Mesenchymal stem cell (in vitro differentiated cells and primary cell): ENCODE results near the gene SMG5.
A peak's percentile ranks its signal among the peaks of the same experiment; 100 is the strongest.
"Not testable (repeated sequence)": the region's sequence is repeated elsewhere in the genome, so short reads cannot be mapped to it uniquely, and the experiment has no call there.

Source experiments
- DNase-seq: peaks from one replicate; pipeline ENCODE4 v3.0.0-alpha.2; 2013
- H2AFZ ChIP-seq: one replicate; pipeline ENCODE4 v1.6.1; 2013; ENCODE audit warnings: low read depth, mild to moderate bottlenecking, control low read depth, inconsistent platforms, low read length, moderate library complexity
- H2AK5ac ChIP-seq: 2 replicates; pipeline ENCODE4 v1.6.1; 2013; ENCODE audit warnings: low read length, moderate library complexity, mild to moderate bottlenecking, inconsistent platforms; ENCODE audit not compliant: severe bottlenecking
- H2BK120ac ChIP-seq: one replicate; pipeline ENCODE4 v1.6.1; 2013; ENCODE audit warnings: low read depth, mild to moderate bottlenecking, inconsistent platforms, low read length, moderate library complexity
- H2BK12ac ChIP-seq, 2 experiments: one replicate each; pipeline ENCODE4 v1.6.1; 2013; ENCODE audit warnings: inconsistent platforms in 2 of 2, low read length in 2 of 2, mild to moderate bottlenecking in 2 of 2, moderate library complexity in 2 of 2, control low read depth in 1 of 2
- H2BK15ac ChIP-seq: one replicate; pipeline ENCODE4 v1.6.1; 2013; ENCODE audit warnings: mild to moderate bottlenecking, low read depth, inconsistent platforms; ENCODE audit not compliant: poor library complexity, severe bottlenecking
- H2BK5ac ChIP-seq: 2 replicates; pipeline ENCODE4 v1.6.1; 2013; ENCODE audit warnings: low read depth, mild to moderate bottlenecking, low read length, control low read depth, inconsistent platforms; ENCODE audit not compliant: poor library complexity, severe bottlenecking
- H3K14ac ChIP-seq, 2 experiments: one replicate each; pipeline ENCODE4 v1.6.1; 2013; ENCODE audit warnings: inconsistent platforms in 2 of 2, low read length in 2 of 2, control low read depth in 1 of 2, mild to moderate bottlenecking in 1 of 2, moderate library complexity in 1 of 2
- H3K18ac ChIP-seq, 2 experiments: one replicate each; pipeline ENCODE4 v1.6.1; 2013; ENCODE audit warnings: inconsistent platforms in 2 of 2, low read length in 2 of 2, control low read depth in 1 of 2, low read depth in 1 of 2, mild to moderate bottlenecking in 1 of 2
- H3K23ac ChIP-seq, 2 experiments: one replicate each; pipeline ENCODE4 v1.6.1; 2013; ENCODE audit warnings: inconsistent platforms in 2 of 2, low read length in 2 of 2, mild to moderate bottlenecking in 2 of 2, moderate library complexity in 2 of 2, control low read depth in 1 of 2
- H3K27ac ChIP-seq: 2 replicates; pipeline ENCODE4 v1.5.1; 2013; ENCODE audit warnings: mild to moderate bottlenecking, moderate library complexity, low read length, control low read depth, inconsistent platforms; ENCODE audit not compliant: poor library complexity, severe bottlenecking
- H3K27me3 ChIP-seq, 2 experiments: 2 replicates each; pipeline versions ENCODE4 v1.6.1 to v1.7.0; 2013; ENCODE audit warnings: low read length in 2 of 2, mild to moderate bottlenecking in 2 of 2, moderate library complexity in 2 of 2, control low read depth in 1 of 2, inconsistent platforms in 1 of 2; ENCODE audit not compliant: control insufficient read depth in 1 of 2, insufficient read depth in 1 of 2
- H3K36me3 ChIP-seq, 2 experiments: 2 replicates each; pipeline versions ENCODE4 v1.6.1 to v1.7.0; 2013; ENCODE audit warnings: low read length in 2 of 2, control low read depth in 1 of 2, inconsistent platforms in 1 of 2, low read depth in 1 of 2, mild to moderate bottlenecking in 1 of 2; ENCODE audit not compliant: insufficient read depth in 2 of 2, control insufficient read depth in 1 of 2
- H3K4ac ChIP-seq, 2 experiments: one replicate each; pipeline ENCODE4 v1.6.1; 2013; ENCODE audit warnings: inconsistent platforms in 2 of 2, low read length in 2 of 2, mild to moderate bottlenecking in 2 of 2, moderate library complexity in 2 of 2, control low read depth in 1 of 2, low read depth in 1 of 2
- H3K4me1 ChIP-seq: 2 replicates; pipeline ENCODE4 v1.6.1; 2013; ENCODE audit warnings: low read depth, low read length, control low read depth; ENCODE audit not compliant: control insufficient read depth, insufficient read depth
- H3K4me2 ChIP-seq: 2 replicates; pipeline ENCODE4 v1.6.1; 2013; ENCODE audit warnings: low read length, mild to moderate bottlenecking, inconsistent platforms; ENCODE audit not compliant: poor library complexity, severe bottlenecking
- H3K4me3 ChIP-seq, 2 experiments: 2 replicates each; pipeline versions ENCODE4 v1.5.1 to v1.7.0; 2013; ENCODE audit warnings: low read length in 2 of 2, mild to moderate bottlenecking in 2 of 2, control low read depth in 1 of 2, low read depth in 1 of 2; ENCODE audit not compliant: insufficient read depth in 1 of 2
- H3K79me1 ChIP-seq: replicated peaks from 2 replicates; pipeline ENCODE4 v1.6.1; 2013; ENCODE audit warnings: mild to moderate bottlenecking, control low read depth, low read length, inconsistent platforms; ENCODE audit not compliant: poor library complexity, severe bottlenecking
- H3K9ac ChIP-seq: 2 replicates; pipeline ENCODE4 v1.7.0; 2013; ENCODE audit warnings: mild to moderate bottlenecking, low read length, moderate library complexity
- H3K9me3 ChIP-seq: 2 replicates; pipeline ENCODE4 v1.7.0; 2013; ENCODE audit warnings: mild to moderate bottlenecking, low read length; ENCODE audit not compliant: control insufficient read depth
- H4K8ac ChIP-seq: one replicate; pipeline ENCODE4 v1.6.1; 2013; ENCODE audit warnings: inconsistent platforms, mild to moderate bottlenecking, low read length, moderate library complexity
- H4K91ac ChIP-seq: one replicate; pipeline ENCODE4 v1.6.1; 2013; ENCODE audit warnings: mild to moderate bottlenecking, low read length, inconsistent platforms
- WGBS: methylation state at CpG from one replicate; pipeline ENCODE4 v1.1.7; 2013; ENCODE audit warnings: mixed read lengths; 5-methylcytosine and 5-hydroxymethylcytosine counted together

SMG5 gene

DNA sequence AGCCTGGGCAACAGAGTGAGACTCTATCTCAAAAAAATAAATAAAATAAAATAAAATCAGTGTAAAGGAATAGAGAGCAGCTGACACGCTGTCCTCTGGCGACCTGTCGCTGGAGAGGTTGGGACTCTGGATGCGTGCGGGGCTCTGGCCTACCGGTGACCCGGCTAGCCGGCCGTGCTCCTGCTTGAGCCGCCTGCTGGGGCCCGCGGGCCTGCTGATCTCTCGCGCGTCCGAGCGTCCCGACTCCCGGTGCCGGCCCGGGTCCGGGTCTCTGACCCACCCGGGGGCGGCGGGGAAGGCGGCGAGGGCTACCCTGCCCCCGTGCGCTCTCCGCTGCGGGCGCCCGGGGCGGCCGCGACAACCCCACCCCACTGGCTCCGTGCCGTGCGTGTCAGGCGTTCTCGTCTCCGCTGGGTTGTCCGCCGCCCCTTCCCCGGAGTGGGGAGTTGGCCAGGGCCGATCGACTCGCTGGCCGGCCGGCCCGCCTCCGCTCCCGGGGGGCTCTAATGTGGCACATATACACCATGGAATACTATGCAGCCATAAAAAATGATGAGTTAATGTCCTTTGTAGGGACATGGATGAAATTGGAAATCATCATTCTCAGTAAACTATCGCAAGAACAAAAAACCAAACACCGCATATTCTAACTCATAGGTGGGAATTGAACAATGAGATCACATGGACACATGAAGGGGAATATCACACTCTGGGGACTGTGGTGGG is 66.1 kb downstream of the SMG5 start:
- H3K9me3 ChIP-seq, H3K14ac ChIP-seq, H4K91ac ChIP-seq, H3K4me3 ChIP-seq, H4K8ac ChIP-seq, H2BK12ac ChIP-seq, H2BK15ac ChIP-seq, H3K18ac ChIP-seq, H3K23ac ChIP-seq, DNase-seq, H2AFZ ChIP-seq, H3K27ac ChIP-seq, H3K4me1 ChIP-seq, H3K4me2 ChIP-seq, H3K4ac ChIP-seq, H2AK5ac ChIP-seq, H3K9ac ChIP-seq, H2BK120ac ChIP-seq, H3K27me3 ChIP-seq, H2BK5ac ChIP-seq: not testable (repeated sequence)
- Histone ChIP-seq H3K36me3 (peaks cover 15 to 18% of the 10 kb centered on the region in 2 experiments), H3K79me1 (peaks cover 21% of the 10 kb centered on the region)
- WGBS = 97% methylated on average over 34 of the region's 55 CpGs

DNA sequence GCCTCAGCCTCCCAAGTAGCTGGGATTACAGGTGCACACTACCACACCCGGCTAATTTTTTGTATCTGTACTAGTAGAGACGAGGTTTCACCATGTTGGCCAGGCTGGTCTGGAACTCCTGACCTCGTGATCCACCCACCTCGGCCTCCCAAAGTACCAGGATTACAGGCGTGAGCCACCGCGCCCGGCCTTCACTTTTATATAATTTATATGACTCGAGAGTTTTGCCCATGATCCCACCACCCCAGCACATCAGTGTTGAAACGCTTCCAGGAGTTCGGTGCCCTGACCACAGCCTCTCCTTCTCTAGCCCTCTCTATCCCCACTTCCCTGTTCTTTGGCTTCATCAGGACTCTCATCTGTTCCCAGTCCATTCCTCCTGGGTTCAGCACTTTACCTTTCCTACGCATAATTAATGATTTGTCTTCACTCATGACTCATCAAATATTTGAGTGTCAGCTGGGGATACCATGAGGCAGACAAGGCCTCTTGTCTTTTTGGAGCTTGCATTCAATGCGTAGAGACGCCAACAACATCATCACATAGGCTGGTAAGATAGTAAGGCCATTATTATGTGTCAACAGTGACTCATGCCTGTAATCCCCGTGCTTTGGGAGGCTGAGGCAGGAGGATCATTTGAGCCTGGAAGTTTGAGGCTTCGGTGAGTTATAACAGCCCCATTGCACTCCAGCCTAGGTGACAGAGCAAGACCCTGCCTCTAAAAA is 68.4 kb downstream of the SMG5 start:
- H3K79me1 ChIP-seq = peaks cover 11% of the 10 kb centered on the region
- peak overlapping the region in 1 of 2 experiments; percentile 87 for H3K4me3 ChIP-seq
- no peak overlapping the region for H4K91ac ChIP-seq
- H2BK5ac ChIP-seq = no peak overlapping the region
- no peak overlapping the region for H2BK15ac ChIP-seq
- no peaks in the 10 kb centered on the region for H3K9me3 ChIP-seq
- peak overlapping the region; percentile 90 for H3K4me2 ChIP-seq
- no peak overlapping the region for H2BK120ac ChIP-seq
- no peak overlapping the region for H2BK12ac ChIP-seq
- peak overlapping the region; percentile 28 for H3K27ac ChIP-seq
- no peaks in the 10 kb centered on the region for H3K27me3 ChIP-seq
- no peak overlapping the region for H3K18ac ChIP-seq
- peak overlapping the region; percentile 96 for H3K9ac ChIP-seq
- no peak overlapping the region for H3K14ac ChIP-seq
- H3K4me1 ChIP-seq = peaks cover 6% of the 10 kb centered on the region
- peaks cover 23 to 32% of the 10 kb centered on the region in 2 experiments for H3K36me3 ChIP-seq
- no peak overlapping the region for H4K8ac ChIP-seq
- H2AK5ac ChIP-seq = no peak overlapping the region
- no peak overlapping the region for H3K23ac ChIP-seq
- no peak overlapping the region for H3K4ac ChIP-seq
- WGBS = 80% methylated on average over 15 of the region's 16 CpGs
- no peak overlapping the region for H2AFZ ChIP-seq
- peak; percentile 70 for DNase-seq

DNA sequence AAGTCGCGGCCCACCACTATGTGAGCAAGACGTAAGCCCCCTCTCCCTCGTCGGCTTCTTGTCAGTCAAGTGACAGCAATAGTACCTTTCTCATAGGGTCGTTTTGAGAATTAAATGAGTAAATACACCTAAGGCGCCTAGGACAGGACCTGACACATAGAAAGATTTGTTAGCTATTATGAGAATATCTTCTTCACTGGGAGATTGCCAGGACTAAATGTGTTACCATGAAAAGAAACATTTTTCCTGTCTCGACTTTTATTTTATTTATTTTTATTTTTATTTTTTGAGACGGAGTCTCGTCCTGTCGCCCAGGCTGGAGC is 69.0 kb downstream of the SMG5 start:
- no peak overlapping the region for H2BK120ac ChIP-seq
- H3K79me1 ChIP-seq = peaks cover 11% of the 10 kb centered on the region
- 63% methylated on average over 6 of the region's 11 CpGs for WGBS
- H3K4me2 ChIP-seq = peak overlapping the region; percentile 90
- no peak overlapping the region for H2BK5ac ChIP-seq
- no peak for DNase-seq
- H2AFZ ChIP-seq = no peak overlapping the region
- H2BK15ac ChIP-seq = no peak overlapping the region
- H4K8ac ChIP-seq = peak overlapping the region; percentile 10
- peak overlapping the region; percentile 98 for H3K27ac ChIP-seq
- H2AK5ac ChIP-seq = no peak overlapping the region
- peak overlapping the region; percentile 58 to 79 for H3K18ac ChIP-seq
- peaks cover 6% of the 10 kb centered on the region for H3K4me1 ChIP-seq
- peak overlapping the region; percentile 96 for H3K9ac ChIP-seq
- H3K9me3 ChIP-seq = no peaks in the 10 kb centered on the region
- no peak overlapping the region for H4K91ac ChIP-seq
- H3K14ac ChIP-seq = no peak overlapping the region
- H3K36me3 ChIP-seq = peaks cover 26 to 38% of the 10 kb centered on the region in 2 experiments
- no peak overlapping the region for H3K4ac ChIP-seq
- peak overlapping the region in 1 of 2 experiments; percentile 35 for H2BK12ac ChIP-seq
- peak overlapping the region; percentile 83 to 87 for H3K4me3 ChIP-seq
- no peaks in the 10 kb centered on the region for H3K27me3 ChIP-seq
- H3K23ac ChIP-seq = no peak overlapping the region
